K562 (cell line): ENCODE results near the gene PIN1. TPM values are rescaled to one million over a fixed set of nuclear protein-coding genes. Genes with fewer than 3 reads are reported as not detected.

Experiments used
- CBFA2T2 ChIP-seq: fragments of 450-650 bp; conservative IDR thresholded peaks from 2 replicates; pipeline ENCODE4 v1.6.1; 2017; ENCODE audit warnings: mild to moderate bottlenecking
- CHD4 ChIP-seq: fragments of 200-600 bp; sonication (generic); IDR thresholded peaks from 3 replicates; pipeline ENCODE4 v1.6.1; 2012; ENCODE audit warnings: low read depth, mild to moderate bottlenecking, mixed read lengths, low read length, inconsistent platforms; ENCODE audit not compliant: insufficient read depth, insufficient replicate concordance, poor library complexity, severe bottlenecking
- FOXA3 ChIP-seq, 2 experiments: fragments of 450-650 bp in 1 of 2; sonication (generic) in 1 of 2; formaldehyde crosslinking; IDR thresholded peaks in 1 of 2; conservative IDR thresholded peaks in 1 of 2; 2 replicates each; pipeline versions ENCODE4 v1.4.0 to v1.8.0; 2020 to 2022; ENCODE audit warnings: mild to moderate bottlenecking in 2 of 2, missing genetic modification reagents in 1 of 2
- MAFF ChIP-seq: IDR thresholded peaks from 2 replicates; pipeline ENCODE4 v1.6.1; 2012; ENCODE audit warnings: low read length, improper control_type of control experiment
- OTX1 ChIP-seq: fragments of 450-650 bp; formaldehyde crosslinking; IDR thresholded peaks from 2 replicates; pipeline ENCODE4 v1.4.0; 2022; ENCODE audit warnings: mild to moderate bottlenecking
- PCBP1 ChIP-seq: fragments of 200-400 bp; formaldehyde crosslinking; IDR thresholded peaks from 2 replicates; pipeline ENCODE4 v1.6.1; 2018; ENCODE audit warnings: mild to moderate bottlenecking, low read depth, low read length; ENCODE audit not compliant: poor library complexity, severe bottlenecking
- REST ChIP-seq, 2 experiments: fragments of 450-650 bp; formaldehyde crosslinking in 1 of 2; IDR thresholded peaks; 2 replicates each; pipeline versions ENCODE4 v1.4.0 to v1.6.1; 2014 to 2020; ENCODE audit warnings: mild to moderate bottlenecking in 2 of 2, borderline replicate concordance in 1 of 2, low read depth in 1 of 2
- SPI1 ChIP-seq: IDR thresholded peaks from 2 replicates; pipeline ENCODE4 v1.6.1; 2011; ENCODE audit warnings: low read depth, low read length, control low read depth, borderline replicate concordance
- ZNF707 ChIP-seq: fragments of 250-450 bp; sonication (Bioruptor Pico); conservative IDR thresholded peaks from 2 replicates; pipeline ENCODE4 v1.8.0; 2022; ENCODE audit warnings: inconsistent platforms, mild to moderate bottlenecking, moderate library complexity
- ZNF740 ChIP-seq, 3 experiments: fragments of 200-800 bp in 1 of 3; sonication (Bioruptor generic) in 1 of 3; sonication (generic) in 1 of 3; formaldehyde crosslinking in 1 of 3; IDR thresholded peaks; 2 replicates each; pipeline versions ENCODE4 v1.6.1 to v1.8.0; 2016 to 2022; ENCODE audit warnings: mild to moderate bottlenecking in 2 of 3, missing compliant biosample characterization in 2 of 3, missing genetic modification characterization in 2 of 3, missing genetic modification reagents in 1 of 3
- polyA plus RNA-seq, 8 experiments: library from polyadenylated mRNA; depleted of rRNA in 4 of 8; stranded (reverse) in 5 of 8; unstranded in 3 of 8; fragments of >200 nt; fragmentation: Nextera tagmentation in 2 of 8; fragmentation: Illumina TruSeq in 1 of 8; extraction: Ambion mirVana in 2 of 8; extraction: Trizol in 1 of 8; gene quantifications; 2 replicates each; pipeline versions ENCODE4 v1.2.1 to v1.2.3, GENCODE V29; 2011 to 2014; ENCODE audit warnings: inconsistent platforms in 1 of 8, missing spikeins in 1 of 8
- total RNA-seq, 7 experiments: library from RNA; depleted of rRNA in 6 of 7; stranded (reverse); fragments of >200 nt in 6 of 7; fragmentation: Illumina TruSeq in 2 of 7; extraction: Trizol in 2 of 7; gene quantifications; 2 replicates each; pipeline versions ENCODE4 v1.2.1 to v1.2.3, GENCODE V29; 2011 to 2021; ENCODE audit warnings: low replicate concordance in 1 of 7
- TF ChIP-seq, protein P1 (sequence below), 2 experiments: fragments of 200-800 bp in 1 of 2; sonication (Bioruptor generic) in 1 of 2; sonication (generic) in 1 of 2; formaldehyde crosslinking in 1 of 2; IDR thresholded peaks in 1 of 2; conservative IDR thresholded peaks in 1 of 2; 2 replicates each; pipeline versions ENCODE4 v1.5.0 to v1.6.1; 2016 to 2020; ENCODE audit warnings: missing compliant biosample characterization in 1 of 2, missing genetic modification characterization in 1 of 2, missing genetic modification reagents in 1 of 2
- TF ChIP-seq, protein P2 (sequence below): fragments of 200-800 bp; sonication (Bioruptor generic); IDR thresholded peaks from 2 replicates; pipeline ENCODE4 v1.6.1; 2017; ENCODE audit warnings: missing genetic modification characterization, missing compliant biosample characterization

PIN1 gene
- total and polyA plus RNA-seq, 9 of the 15 experiments (the other 6 are each of a cell fraction or from before 2014, with no cell fraction given), result 1.6 to 178 (median 42.5) TPM

- TF ChIP-seq REST (IDR thresholded peaks at IDR 0.05; ENCODE audit: borderline replicate concordance) (peak; percentile 18; the same call in 1 of the 2 replicates), REST (CRISPR knock-in tag; IDR thresholded peaks at IDR 0.05; ENCODE audit: low read depth) (no peak), PCBP1 (no peak), CHD4 (no peak), CBFA2T2 (no peak), SPI1 (peak; percentile 88), FOXA3 (CRISPR knock-in tag; conservative IDR thresholded peaks at IDR 0.05 in 1 of 2, IDR thresholded peaks at IDR 0.05 in 1 of 2) (no peak), OTX1 (CRISPR knock-in tag) (0 out of 2 replicates have a peak, but pooled peaks have one; percentile 42), MAFF (no peak), ZNF740 (CRISPR knock-in tag; IDR thresholded peaks at IDR 0.05) (no peak), ZNF740 (tag; IDR thresholded peaks at IDR 0.05) (peak in 1 of 2 experiments; percentile 41; a peak in 1 of 4 replicates), ZNF707 (CRISPR knock-in tag) (no peak)
- TF ChIP-seq, protein P1, sequence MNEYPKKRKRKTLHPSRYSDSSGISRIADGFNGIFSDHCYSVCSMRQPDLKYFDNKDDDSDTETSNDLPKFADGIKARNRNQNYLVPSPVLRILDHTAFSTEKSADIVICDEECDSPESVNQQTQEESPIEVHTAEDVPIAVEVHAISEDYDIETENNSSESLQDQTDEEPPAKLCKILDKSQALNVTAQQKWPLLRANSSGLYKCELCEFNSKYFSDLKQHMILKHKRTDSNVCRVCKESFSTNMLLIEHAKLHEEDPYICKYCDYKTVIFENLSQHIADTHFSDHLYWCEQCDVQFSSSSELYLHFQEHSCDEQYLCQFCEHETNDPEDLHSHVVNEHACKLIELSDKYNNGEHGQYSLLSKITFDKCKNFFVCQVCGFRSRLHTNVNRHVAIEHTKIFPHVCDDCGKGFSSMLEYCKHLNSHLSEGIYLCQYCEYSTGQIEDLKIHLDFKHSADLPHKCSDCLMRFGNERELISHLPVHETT (CRISPR knock-in tag; conservative IDR thresholded peaks at IDR 0.05 in 1 of 2, IDR thresholded peaks at IDR 0.05 in 1 of 2), result no peak
- TF ChIP-seq, protein P2, sequence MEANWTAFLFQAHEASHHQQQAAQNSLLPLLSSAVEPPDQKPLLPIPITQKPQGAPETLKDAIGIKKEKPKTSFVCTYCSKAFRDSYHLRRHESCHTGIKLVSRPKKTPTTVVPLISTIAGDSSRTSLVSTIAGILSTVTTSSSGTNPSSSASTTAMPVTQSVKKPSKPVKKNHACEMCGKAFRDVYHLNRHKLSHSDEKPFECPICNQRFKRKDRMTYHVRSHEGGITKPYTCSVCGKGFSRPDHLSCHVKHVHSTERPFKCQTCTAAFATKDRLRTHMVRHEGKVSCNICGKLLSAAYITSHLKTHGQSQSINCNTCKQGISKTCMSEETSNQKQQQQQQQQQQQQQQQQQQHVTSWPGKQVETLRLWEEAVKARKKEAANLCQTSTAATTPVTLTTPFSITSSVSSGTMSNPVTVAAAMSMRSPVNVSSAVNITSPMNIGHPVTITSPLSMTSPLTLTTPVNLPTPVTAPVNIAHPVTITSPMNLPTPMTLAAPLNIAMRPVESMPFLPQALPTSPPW, result peak; percentile 86
Observed at GRCh38 chr19:9857920-9858746, 23.0 kb downstream of the PIN1 start (continued).
